ENCODE results near the gene DYSF. TPM values are rescaled to one million over a fixed set of nuclear protein-coding genes. Genes with fewer than 3 reads are reported as not detected.

The DYSF gene
- total RNA-seq, 4 donors from 2014 or later: 2.8 to 14.9 (median 4.0) TPM

DNA sequence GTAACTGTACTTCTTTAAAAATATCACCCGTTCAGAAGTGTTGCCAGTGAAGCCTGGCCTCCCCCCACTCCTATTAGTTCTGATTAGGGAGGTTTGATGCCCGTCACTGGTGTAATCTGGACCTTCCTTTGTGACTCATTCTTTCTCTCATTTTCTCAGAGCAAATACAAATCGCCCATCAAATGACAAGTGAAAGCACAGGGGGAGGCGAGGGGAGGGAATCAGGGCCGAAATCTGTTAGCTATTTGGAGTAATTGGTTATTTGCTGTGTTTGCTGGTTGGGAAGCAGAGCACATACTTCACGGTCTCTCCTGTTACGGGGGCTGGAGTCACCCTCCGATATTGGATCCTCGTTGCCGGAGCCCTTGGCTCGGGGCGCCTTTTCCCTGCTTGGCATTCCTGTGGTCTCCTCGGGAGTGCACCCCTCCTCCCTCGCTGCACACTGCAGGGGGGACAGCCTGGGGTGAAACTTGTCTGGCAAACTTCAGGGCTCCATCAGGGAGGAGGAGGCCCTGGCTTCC is 178.1 kb downstream of the DYSF start:
- Histone ChIP-seq H3K36me3 (no peaks in the 10 kb centered on the region), H3K27me3 (no peaks in the 10 kb centered on the region), H3K4me3 (no peak overlapping the region), H3K9me3 (no peaks in the 10 kb centered on the region), H3K27ac (no peak overlapping the region), H3K4me1 (no peaks in the 10 kb centered on the region)
- no peak for DNase-seq
- TF ChIP-seq, protein P1, sequence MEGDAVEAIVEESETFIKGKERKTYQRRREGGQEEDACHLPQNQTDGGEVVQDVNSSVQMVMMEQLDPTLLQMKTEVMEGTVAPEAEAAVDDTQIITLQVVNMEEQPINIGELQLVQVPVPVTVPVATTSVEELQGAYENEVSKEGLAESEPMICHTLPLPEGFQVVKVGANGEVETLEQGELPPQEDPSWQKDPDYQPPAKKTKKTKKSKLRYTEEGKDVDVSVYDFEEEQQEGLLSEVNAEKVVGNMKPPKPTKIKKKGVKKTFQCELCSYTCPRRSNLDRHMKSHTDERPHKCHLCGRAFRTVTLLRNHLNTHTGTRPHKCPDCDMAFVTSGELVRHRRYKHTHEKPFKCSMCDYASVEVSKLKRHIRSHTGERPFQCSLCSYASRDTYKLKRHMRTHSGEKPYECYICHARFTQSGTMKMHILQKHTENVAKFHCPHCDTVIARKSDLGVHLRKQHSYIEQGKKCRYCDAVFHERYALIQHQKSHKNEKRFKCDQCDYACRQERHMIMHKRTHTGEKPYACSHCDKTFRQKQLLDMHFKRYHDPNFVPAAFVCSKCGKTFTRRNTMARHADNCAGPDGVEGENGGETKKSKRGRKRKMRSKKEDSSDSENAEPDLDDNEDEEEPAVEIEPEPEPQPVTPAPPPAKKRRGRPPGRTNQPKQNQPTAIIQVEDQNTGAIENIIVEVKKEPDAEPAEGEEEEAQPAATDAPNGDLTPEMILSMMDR (IDR thresholded peaks at IDR 0.05): no peak
- TF ChIP-seq POLR2A (IDR thresholded peaks at IDR 0.05): no peak

DNA sequence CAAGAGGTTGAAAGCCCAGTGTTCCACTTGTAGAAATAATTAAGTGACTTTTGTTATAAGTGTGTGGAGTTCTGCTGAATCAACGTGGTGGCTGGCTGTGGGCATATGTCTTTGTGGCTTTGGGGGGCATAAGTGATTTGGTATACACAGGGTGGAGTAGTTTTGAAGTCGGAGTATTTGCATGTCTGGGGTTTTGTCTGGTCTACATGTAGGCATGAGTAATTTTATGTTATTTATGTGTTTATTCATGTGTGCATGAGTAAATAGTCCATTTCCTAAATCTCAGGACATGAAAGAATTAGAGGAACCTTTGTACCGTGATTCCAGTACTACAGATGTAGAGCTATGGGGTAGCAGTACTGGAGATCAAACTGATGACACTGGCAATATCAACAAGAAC is 179.7 kb downstream of the DYSF start:
- TF ChIP-seq, protein P1 (IDR thresholded peaks at IDR 0.05): no peak
- TF ChIP-seq POLR2A (IDR thresholded peaks at IDR 0.05): no peak
- no peak overlapping the region for H3K4me3 ChIP-seq
- no peak overlapping the region for H3K27ac ChIP-seq

DNA sequence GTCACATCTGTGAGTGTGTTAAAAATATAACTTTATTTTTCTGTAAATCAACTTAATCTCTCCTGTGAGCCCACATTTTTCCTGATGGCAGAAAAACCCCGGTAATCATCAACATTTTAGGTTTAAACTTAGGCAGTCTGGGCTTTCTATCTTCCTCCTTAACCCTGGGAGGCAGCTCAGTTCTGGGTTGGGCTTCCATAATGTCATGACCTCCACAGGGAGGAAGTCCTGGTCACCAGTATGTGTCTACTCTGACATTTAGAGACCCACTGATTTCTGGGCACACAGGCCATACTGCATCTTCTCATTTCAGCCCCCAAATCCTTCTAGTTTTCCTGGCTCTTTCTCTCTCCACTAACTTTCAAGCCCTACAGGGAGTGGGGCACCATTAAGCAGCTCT is 181.2 kb downstream of the DYSF start:
- Histone ChIP-seq H3K27me3 (no peaks in the 10 kb centered on the region), H3K4me1 (no peaks in the 10 kb centered on the region), H3K36me3 (no peaks in the 10 kb centered on the region), H3K9me3 (no peaks in the 10 kb centered on the region), H3K27ac (no peak overlapping the region), H3K4me3 (no peak overlapping the region)
- no peak for TF ChIP-seq POLR2A (IDR thresholded peaks at IDR 0.05)
- TF ChIP-seq, protein P1 (IDR thresholded peaks at IDR 0.05): no peak
- no peak for DNase-seq

More for the DNA sequence above, 179.7 kb downstream of the DYSF start:
- no peaks in the 10 kb centered on the region for H3K9me3 ChIP-seq
- H3K36me3 ChIP-seq: no peaks in the 10 kb centered on the region
- DNase-seq: no peak
- no peaks in the 10 kb centered on the region for H3K4me1 ChIP-seq
- no peaks in the 10 kb centered on the region for H3K27me3 ChIP-seq

DNA sequence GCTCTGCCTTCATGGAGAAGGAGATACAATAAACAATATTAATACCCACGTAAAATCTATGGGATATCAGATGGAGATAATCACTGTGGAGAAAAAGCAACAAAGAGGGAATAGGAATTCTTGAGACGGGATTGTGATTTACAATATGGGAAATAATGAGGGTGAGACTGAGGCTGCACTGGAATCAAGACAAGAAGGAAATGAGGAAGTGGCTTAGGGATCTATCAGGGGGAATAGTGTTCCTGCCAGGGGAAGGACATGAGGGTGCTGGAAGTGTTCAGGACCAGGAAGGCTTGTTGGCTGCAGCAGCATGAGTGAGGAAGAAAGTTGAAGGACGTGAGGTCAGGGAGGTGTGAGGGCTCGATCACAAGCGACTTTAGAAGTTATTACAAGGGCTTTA is 182.4 kb downstream of the DYSF start:
- no peak for DNase-seq
- TF ChIP-seq, protein P1 (IDR thresholded peaks at IDR 0.05): no peak
- TF ChIP-seq POLR2A (IDR thresholded peaks at IDR 0.05): no peak
- no peaks in the 10 kb centered on the region for H3K4me1 ChIP-seq
- no peaks in the 10 kb centered on the region for H3K27me3 ChIP-seq
- H3K27ac ChIP-seq: no peak overlapping the region
- no peaks in the 10 kb centered on the region for H3K36me3 ChIP-seq
- no peak overlapping the region for H3K4me3 ChIP-seq
- no peaks in the 10 kb centered on the region for H3K9me3 ChIP-seq

DNA sequence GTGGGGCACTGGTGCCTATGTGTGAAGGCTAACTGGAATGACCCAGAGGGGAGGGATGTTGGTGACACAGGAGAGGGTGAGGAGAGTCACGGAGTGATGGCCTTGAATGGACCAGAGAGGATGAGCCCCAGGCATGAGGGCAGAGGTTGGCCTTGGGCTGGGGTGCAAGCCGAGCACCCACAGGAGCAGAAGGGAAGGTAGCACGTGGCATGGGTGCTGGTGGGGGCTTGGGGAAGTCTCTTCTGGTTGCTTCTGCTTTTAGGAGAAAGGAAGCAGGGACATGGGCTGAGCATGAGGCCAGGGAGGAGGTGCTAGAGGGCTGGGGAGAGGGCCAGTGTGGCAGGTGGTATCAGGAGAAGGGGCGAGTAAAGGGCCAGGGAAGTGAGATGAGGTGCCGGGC is 183.8 kb downstream of the DYSF start:
- Histone ChIP-seq H3K36me3 (no peaks in the 10 kb centered on the region), H3K4me1 (no peaks in the 10 kb centered on the region), H3K4me3 (no peak overlapping the region), H3K9me3 (no peaks in the 10 kb centered on the region), H3K27me3 (no peaks in the 10 kb centered on the region), H3K27ac (no peak overlapping the region)
- TF ChIP-seq, protein P1 (IDR thresholded peaks at IDR 0.05): no peak
- TF ChIP-seq POLR2A (IDR thresholded peaks at IDR 0.05): no peak
- DNase-seq: no peak

DNA sequence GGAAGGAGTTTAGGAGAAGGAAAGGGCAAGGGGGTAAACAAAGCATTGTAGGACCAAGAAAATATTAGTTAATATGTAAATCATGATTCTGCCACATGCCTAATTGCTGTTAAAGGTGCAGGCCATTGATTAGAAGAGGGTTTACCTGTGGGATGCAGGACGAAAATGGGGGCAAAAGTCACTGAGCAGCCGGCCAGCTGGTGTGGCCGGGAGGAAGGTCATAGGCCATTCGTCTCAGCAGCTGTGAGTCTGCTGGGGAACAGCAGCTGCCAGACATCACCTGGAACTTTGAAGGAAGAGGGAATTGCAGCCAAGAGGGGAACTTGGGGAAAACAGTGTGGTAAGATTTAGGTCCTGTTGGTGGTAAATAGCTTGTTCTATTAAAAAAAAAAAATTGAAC is 184.4 kb downstream of the DYSF start:
- Histone ChIP-seq H3K27ac (no peak overlapping the region), H3K4me3 (no peak overlapping the region), H3K9me3 (no peaks in the 10 kb centered on the region), H3K36me3 (no peaks in the 10 kb centered on the region), H3K4me1 (no peaks in the 10 kb centered on the region), H3K27me3 (no peaks in the 10 kb centered on the region)
- no peak for DNase-seq
- TF ChIP-seq, protein P1 (IDR thresholded peaks at IDR 0.05): no peak
- TF ChIP-seq POLR2A (IDR thresholded peaks at IDR 0.05): no peak

All from Peyer's patch (tissue), 4 donors.